Epithelial cell of proximal tubule (primary cell): ENCODE results near the gene PRSS56. TPM values are rescaled to one million over a fixed set of nuclear protein-coding genes. Genes with fewer than 3 reads are reported as not detected.

Source experiments
- DNase-seq: peaks from one replicate; pipeline ENCODE4 v3.0.0-alpha.2; 2011; ENCODE audit warnings: low read depth
- H3K4me3 ChIP-seq: 2 replicates; pipeline ENCODE4 v1.5.1; 2011; ENCODE audit warnings: low read depth, mild to moderate bottlenecking, low read length
- CTCF ChIP-seq: conservative IDR thresholded peaks from 2 replicates; pipeline ENCODE4 v1.5.1; 2012; ENCODE audit warnings: low read depth, mild to moderate bottlenecking, low read length
- total RNA-seq: library from RNA; depleted of rRNA; stranded (reverse); fragments of >200 nt; gene quantifications from 2 replicates; pipeline ENCODE4 v1.2.3, GENCODE V29; 2015

Gene PRSS56
- total RNA-seq, 1 donor from 2014 or later, result not detected

- no peak overlapping the region for H3K4me3 ChIP-seq
- DNase-seq, result no peak
- TF ChIP-seq CTCF, result no peak
Measured at GRCh38 chr2:232492963-232493700, 27.1 kb upstream of the PRSS56 start.

GRCh38 chr2:232493701-232494474, 26.3 kb upstream of the PRSS56 start:
- DNase-seq, result no peak
- H3K4me3 ChIP-seq, result no peak overlapping the region
- no peak for TF ChIP-seq CTCF

GRCh38 chr2:232494542-232494941, 25.6 kb upstream of the PRSS56 start:
- no peak overlapping the region for H3K4me3 ChIP-seq
- no peak for TF ChIP-seq CTCF
- no peak for DNase-seq

GRCh38 chr2:232495292-232495691, 24.9 kb upstream of the PRSS56 start:
- H3K4me3 ChIP-seq, result no peak overlapping the region
- no peak for TF ChIP-seq CTCF
- DNase-seq, result no peak

GRCh38 chr2:232496501-232497270, 23.5 kb upstream of the PRSS56 start:
- no peak overlapping the region for H3K4me3 ChIP-seq
- no peak for DNase-seq
- no peak for TF ChIP-seq CTCF

- TF ChIP-seq CTCF, result no peak
- no peak for DNase-seq
- no peak overlapping the region for H3K4me3 ChIP-seq
Measured at GRCh38 chr2:232497348-232497747, 22.8 kb upstream of the PRSS56 start.
